ENCODE results near the gene ATIC. TPM values are rescaled to one million over a fixed set of nuclear protein-coding genes. Genes with fewer than 3 reads are reported as not detected.

Gene ATIC
- total and polyA plus RNA-seq, 12 donors: 36.1 to 106 (median 48.0) TPM

- DNase-seq (no peak), ATAC-seq (no peak)
- intact Hi-C loops (cut with DNase I): no loop called here
- Histone ChIP-seq H3K36me3 (peaks cover 0 to 100% (median 21%) of the 10 kb centered on the region in 9 donors), H3K27ac (no peak overlapping the region), H3K27me3 (no peaks in the 10 kb centered on the region), H3K9me3 (no peaks in the 10 kb centered on the region), H3K4me3 (no peak overlapping the region), H3K4me1 (no peaks in the 10 kb centered on the region)
- 91 to 95% methylated on average over 7 of the region's 7 CpGs for WGBS, 2 donors
- TF ChIP-seq CTCF (IDR thresholded peaks at IDR 0.05): no peak
These were observed 70.2 kb downstream of the ATIC start for GRCh38 chr2:215382011-215382410.

- Histone ChIP-seq H3K9me3 (no peaks in the 10 kb centered on the region), H3K4me1 (no peaks in the 10 kb centered on the region), H3K36me3 (peaks cover 0 to 100% (median 21%) of the 10 kb centered on the region in 9 donors), H3K27me3 (no peaks in the 10 kb centered on the region), H3K27ac (no peak overlapping the region), H3K4me3 (no peak overlapping the region)
- ATAC-seq: no peak
- TF ChIP-seq CTCF (IDR thresholded peaks at IDR 0.05): no peak
- DNase-seq: no peak
- intact Hi-C loops (cut with DNase I): no loop called here
These were observed 70.6 kb downstream of the ATIC start for GRCh38 chr2:215382480-215382879.

GRCh38 chr2:215383652-215384279, 71.9 kb downstream of the ATIC start:
- Histone ChIP-seq H3K4me1 (no peaks in the 10 kb centered on the region), H3K27ac (no peak overlapping the region), H3K9me3 (no peaks in the 10 kb centered on the region), H3K27me3 (no peaks in the 10 kb centered on the region), H3K36me3 (peaks cover 0 to 100% (median 21%) of the 10 kb centered on the region in 9 donors), H3K4me3 (no peak overlapping the region)
- WGBS, 2 donors: 95 to 96% methylated on average over 8 of the region's 8 CpGs
- ATAC-seq: no peak
- intact Hi-C loops (cut with DNase I): no loop called here
- TF ChIP-seq CTCF (IDR thresholded peaks at IDR 0.05): no peak
- DNase-seq: no peak

GRCh38 chr2:215384710-215385109, 72.9 kb downstream of the ATIC start:
- H3K9me3 ChIP-seq: no peaks in the 10 kb centered on the region
- no peaks in the 10 kb centered on the region for H3K4me1 ChIP-seq
- H3K4me3 ChIP-seq: no peak overlapping the region
- no peaks in the 10 kb centered on the region for H3K27me3 ChIP-seq
- no peak overlapping the region for H3K27ac ChIP-seq
- TF ChIP-seq CTCF (IDR thresholded peaks at IDR 0.05): no peak
- ATAC-seq (no peak), DNase-seq (no peak)
- intact Hi-C loops (cut with DNase I): loop anchor here in 1 of 10 donors (1.0 kb wide), 1 partner anchor 8 kb away; no protein-coding TSS in a partner anchor
- peaks cover 0 to 100% (median 21%) of the 10 kb centered on the region in 9 donors for H3K36me3 ChIP-seq
- whole genome bisulfite sequencing, 2 donors: 80 to 87% methylated on average over 7 of the region's 7 CpGs
